Neural crest cell (in vitro differentiated cells): ENCODE data around the gene CES5A. TPM values are rescaled to one million over a fixed set of nuclear protein-coding genes. Genes with fewer than 3 reads are reported as not detected.
"Not testable (repeated sequence)": the region's sequence is repeated elsewhere in the genome, so short reads cannot be mapped to it uniquely, and the experiment has no call there.

Experiments used
- DNase-seq: peaks from one replicate; pipeline ENCODE4 v3.0.0; 2021; ENCODE audit warnings: low read depth, mixed read lengths, low spot score
- H3K27ac Mint-ChIP-seq: one replicate; pipeline ENCODE4 v1.8.0; 2021; ENCODE audit warnings: mild to moderate bottlenecking, mixed read lengths; ENCODE audit not compliant: unreplicated experiment
- H3K27me3 Mint-ChIP-seq: 2 replicates; pipeline ENCODE4 v1.8.0; 2021; ENCODE audit warnings: low read depth, mild to moderate bottlenecking, mixed read lengths
- H3K36me3 Mint-ChIP-seq: 2 replicates; pipeline ENCODE4 v1.8.0; 2021; ENCODE audit warnings: low read depth, mild to moderate bottlenecking, mixed read lengths
- H3K4me1 Mint-ChIP-seq: 2 replicates; pipeline ENCODE4 v1.8.0; 2021; ENCODE audit warnings: mixed read lengths
- H3K4me3 Mint-ChIP-seq: one replicate; pipeline ENCODE4 v1.8.0; 2021; ENCODE audit warnings: mild to moderate bottlenecking, mixed read lengths
- H3K9me3 Mint-ChIP-seq: 2 replicates; pipeline ENCODE4 v1.8.0; 2021; ENCODE audit warnings: mixed read lengths
- total RNA-seq: library from RNA; stranded (reverse); gene quantifications from 2 replicates; pipeline ENCODE4 v1.2.1, GENCODE V29; 2021
- TF ChIP-seq, protein P1 (sequence below): fragments of 200-600 bp; sonication (generic); conservative IDR thresholded peaks from 2 replicates; pipeline ENCODE4 v1.5.0; 2021; ENCODE audit warnings: antibody characterized with exemption, mild to moderate bottlenecking

Gene CES5A
- total RNA-seq, 1 donor from 2014 or later: not detected

DNA sequence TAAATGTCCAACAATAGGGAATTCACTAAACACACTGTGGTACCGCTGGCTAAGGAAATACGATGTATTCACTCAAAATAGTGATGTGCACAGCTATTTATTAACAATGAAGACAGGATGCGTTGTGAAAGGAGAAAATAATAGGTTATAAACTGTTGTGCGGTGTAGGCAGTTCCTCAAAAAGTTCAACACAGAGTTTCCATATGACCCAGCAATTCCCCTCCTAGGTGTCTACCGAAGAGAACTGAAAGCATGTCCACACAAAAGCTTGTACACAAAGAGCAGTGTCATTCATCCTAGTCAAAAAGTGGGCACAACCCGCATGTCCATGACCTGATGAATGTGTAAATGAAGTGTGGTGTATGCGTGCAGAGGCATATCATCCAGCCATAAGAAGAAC, 41.1 kb downstream of the CES5A start:
- no peak for DNase-seq
- H3K27ac Mint-ChIP-seq: no peak overlapping the region
- H3K9me3 Mint-ChIP-seq: no peaks in the 10 kb centered on the region
- peaks cover 4% of the 10 kb centered on the region for H3K4me1 Mint-ChIP-seq
- TF ChIP-seq, protein P1, sequence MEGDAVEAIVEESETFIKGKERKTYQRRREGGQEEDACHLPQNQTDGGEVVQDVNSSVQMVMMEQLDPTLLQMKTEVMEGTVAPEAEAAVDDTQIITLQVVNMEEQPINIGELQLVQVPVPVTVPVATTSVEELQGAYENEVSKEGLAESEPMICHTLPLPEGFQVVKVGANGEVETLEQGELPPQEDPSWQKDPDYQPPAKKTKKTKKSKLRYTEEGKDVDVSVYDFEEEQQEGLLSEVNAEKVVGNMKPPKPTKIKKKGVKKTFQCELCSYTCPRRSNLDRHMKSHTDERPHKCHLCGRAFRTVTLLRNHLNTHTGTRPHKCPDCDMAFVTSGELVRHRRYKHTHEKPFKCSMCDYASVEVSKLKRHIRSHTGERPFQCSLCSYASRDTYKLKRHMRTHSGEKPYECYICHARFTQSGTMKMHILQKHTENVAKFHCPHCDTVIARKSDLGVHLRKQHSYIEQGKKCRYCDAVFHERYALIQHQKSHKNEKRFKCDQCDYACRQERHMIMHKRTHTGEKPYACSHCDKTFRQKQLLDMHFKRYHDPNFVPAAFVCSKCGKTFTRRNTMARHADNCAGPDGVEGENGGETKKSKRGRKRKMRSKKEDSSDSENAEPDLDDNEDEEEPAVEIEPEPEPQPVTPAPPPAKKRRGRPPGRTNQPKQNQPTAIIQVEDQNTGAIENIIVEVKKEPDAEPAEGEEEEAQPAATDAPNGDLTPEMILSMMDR: no peak
- H3K4me3 Mint-ChIP-seq: no peak overlapping the region
- no peaks in the 10 kb centered on the region for H3K36me3 Mint-ChIP-seq
- peaks cover 6% of the 10 kb centered on the region for H3K27me3 Mint-ChIP-seq

DNA sequence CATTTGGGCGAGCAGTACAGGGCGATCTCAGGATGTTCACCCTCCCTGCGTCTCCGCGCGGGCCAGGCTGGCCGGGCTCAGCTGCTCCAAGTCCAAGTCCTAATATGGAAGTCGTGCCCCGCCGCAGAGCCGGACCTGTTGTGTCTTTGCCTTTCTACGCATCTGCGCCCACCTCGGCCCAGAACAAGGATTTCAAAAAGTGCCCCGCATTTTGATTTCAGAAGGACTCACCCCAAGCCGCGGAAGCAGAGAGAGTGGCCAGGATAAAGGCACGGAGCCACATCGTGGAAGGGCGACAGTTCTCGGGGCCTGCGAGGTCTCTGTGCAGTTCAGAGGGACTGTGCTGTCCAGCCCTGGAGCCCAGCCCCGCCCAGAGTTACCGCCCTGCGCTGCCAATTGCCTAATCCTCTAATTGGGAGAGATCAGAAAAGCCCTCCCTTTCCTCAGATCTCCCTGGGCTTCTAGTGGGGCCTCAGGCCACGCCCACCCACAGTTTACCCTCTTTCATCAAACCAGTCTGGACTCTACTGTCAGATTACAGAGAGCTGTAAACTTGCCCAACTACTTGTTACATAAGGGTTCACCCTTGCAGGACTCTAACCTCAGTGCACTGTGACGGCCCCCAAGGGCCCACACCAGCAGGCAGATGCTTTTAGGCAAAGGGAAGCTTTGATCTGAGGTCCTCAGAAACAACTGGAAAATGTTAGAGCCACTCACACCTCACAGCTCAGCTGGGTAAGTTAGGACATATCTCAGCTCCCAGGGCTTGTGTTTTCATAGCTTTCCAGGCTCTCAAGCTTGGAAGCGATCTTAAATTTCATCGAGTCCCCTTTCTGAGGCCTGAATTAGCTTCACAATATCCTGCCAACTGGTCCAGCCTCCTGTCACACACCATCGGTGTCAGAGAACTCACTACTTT, 42.1 kb downstream of the CES5A start, which contains the start of gene CES1:
TSS of gene CES1 (minus strand) at position 324 of the 919 bp plus-strand sequence. CDS start at position 283, 41 bp downstream.
- H3K9me3 Mint-ChIP-seq: no peaks in the 10 kb centered on the region
- H3K27ac Mint-ChIP-seq: no peak within 1 kb of the TSS
- H3K4me3 Mint-ChIP-seq: no peak within 1 kb of the TSS
- TF ChIP-seq, protein P1: no peak
- H3K36me3 Mint-ChIP-seq: no peaks in the 10 kb centered on the region
- peaks cover 4% of the 10 kb centered on the region for H3K4me1 Mint-ChIP-seq
- H3K27me3 Mint-ChIP-seq: peaks cover 17% of the 10 kb centered on the region
- DNase-seq: no peak

DNA sequence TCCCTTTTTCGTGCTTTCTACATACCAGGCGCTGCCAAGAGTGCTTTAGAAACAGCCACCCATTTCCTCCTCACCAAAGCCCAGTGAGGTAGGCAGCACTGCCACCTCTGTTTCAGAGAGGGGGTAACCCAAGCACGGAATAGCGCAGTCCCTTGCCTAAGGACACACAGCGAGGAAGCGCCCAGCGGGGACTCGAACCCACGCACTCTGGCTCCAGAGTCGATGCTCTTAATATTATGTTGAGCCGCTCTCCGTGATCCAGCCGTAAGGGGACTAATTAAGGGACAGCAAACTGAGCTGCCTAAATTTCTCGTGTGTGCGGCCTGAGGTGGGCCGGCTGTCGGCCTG, 42.8 kb downstream of the CES5A start:
- TF ChIP-seq, protein P1: no peak
- peaks cover 4% of the 10 kb centered on the region for H3K4me1 Mint-ChIP-seq
- no peak for DNase-seq
- H3K4me3 Mint-ChIP-seq: no peak overlapping the region
- H3K27ac Mint-ChIP-seq: no peak overlapping the region
- peaks cover 17% of the 10 kb centered on the region for H3K27me3 Mint-ChIP-seq
- H3K36me3 Mint-ChIP-seq: no peaks in the 10 kb centered on the region
- H3K9me3 Mint-ChIP-seq: no peaks in the 10 kb centered on the region

DNA sequence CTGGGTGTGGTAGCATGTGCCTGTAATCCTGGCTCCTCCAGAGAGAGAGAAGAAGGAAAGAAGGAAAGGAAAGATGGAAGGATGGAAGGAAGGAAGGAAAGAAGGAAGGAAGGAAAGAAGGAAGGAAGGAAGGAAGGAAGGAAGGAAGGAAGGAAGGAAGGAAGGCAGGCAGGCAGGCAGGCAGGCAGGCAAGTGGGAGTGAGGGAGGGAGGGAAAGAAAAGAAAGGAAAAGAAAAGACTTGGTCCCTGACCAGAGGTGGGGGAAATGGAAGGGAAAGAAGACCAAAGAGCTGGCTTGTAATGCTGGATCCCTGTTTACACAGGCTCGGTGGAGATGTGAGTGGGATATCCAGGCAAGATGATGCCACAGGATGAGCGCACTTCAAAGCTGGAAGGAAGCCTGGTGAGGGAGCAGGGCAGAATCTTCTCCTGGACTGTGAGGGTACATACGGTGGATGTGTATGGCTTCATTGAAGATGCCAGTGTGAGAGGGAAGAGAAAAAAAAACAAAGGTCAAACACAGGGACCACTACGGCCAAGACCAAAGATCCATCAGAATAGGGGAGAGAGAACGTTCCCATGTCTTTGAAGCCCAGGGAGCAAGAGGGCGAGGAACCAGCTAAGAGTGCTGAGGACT, 44.4 kb downstream of the CES5A start:
- H3K4me1 Mint-ChIP-seq: peaks cover 4% of the 10 kb centered on the region
- H3K27me3 Mint-ChIP-seq: peaks cover 31% of the 10 kb centered on the region
- no peak for DNase-seq
- no peaks in the 10 kb centered on the region for H3K36me3 Mint-ChIP-seq
- H3K9me3 Mint-ChIP-seq: no peaks in the 10 kb centered on the region
- no peak overlapping the region for H3K4me3 Mint-ChIP-seq
- TF ChIP-seq, protein P1: no peak
- peak overlapping the region; percentile 28 for H3K27ac Mint-ChIP-seq

DNA sequence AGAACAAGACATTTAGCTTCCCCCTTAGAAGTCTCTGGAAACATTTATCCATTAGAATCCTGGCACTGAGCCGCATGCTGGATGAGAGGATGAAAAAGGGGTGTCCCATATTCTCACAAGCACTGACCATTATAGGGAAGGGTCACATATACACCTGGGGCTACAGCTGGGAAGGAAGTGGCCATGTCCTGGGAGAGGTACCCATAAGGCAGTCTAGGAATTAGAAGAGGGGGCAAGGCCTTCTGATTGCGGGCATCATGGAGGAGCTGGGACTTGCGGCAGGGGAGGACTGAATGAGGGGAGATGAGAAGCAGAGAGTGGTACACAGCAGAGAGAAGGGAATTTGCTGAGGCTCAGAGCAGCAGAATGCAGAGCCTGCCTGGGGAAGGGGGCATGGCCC, 45.9 kb downstream of the CES5A start:
- H3K36me3 Mint-ChIP-seq, H3K27ac Mint-ChIP-seq, H3K9me3 Mint-ChIP-seq, H3K4me1 Mint-ChIP-seq, H3K4me3 Mint-ChIP-seq, DNase-seq: not testable (repeated sequence)
- H3K27me3 Mint-ChIP-seq: peaks cover 44% of the 10 kb centered on the region

DNA sequence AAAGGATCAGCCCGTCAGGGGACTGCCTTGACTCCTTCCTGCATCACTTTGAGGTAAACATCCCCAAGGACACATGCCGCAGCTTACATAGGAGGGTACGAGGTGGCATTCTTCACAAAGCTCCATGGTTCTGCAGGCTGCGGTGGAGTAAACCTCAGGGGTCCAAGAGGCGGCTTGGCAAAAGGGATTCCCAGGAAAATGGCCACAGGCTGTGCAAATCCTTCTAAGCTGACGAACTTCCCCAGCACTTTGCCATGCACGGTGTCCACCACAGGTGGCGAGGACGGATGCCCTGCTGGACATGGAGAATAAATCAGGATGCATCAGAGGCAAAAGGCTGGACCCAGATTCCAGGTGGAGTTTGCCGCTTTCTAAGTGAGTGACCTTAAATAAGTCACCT, 46.5 kb downstream of the CES5A start:
- H3K27ac Mint-ChIP-seq: no peak overlapping the region
- no peaks in the 10 kb centered on the region for H3K36me3 Mint-ChIP-seq
- TF ChIP-seq, protein P1: no peak
- H3K4me3 Mint-ChIP-seq: no peak overlapping the region
- DNase-seq: no peak
- no peaks in the 10 kb centered on the region for H3K9me3 Mint-ChIP-seq
- peaks cover 45% of the 10 kb centered on the region for H3K27me3 Mint-ChIP-seq
- H3K4me1 Mint-ChIP-seq: peaks cover 1% of the 10 kb centered on the region
